IMR-90 (cell line): ENCODE measurements around the gene ST3GAL4. TPM values are rescaled to one million over a fixed set of nuclear protein-coding genes. Genes with fewer than 3 reads are reported as not detected.

ENCODE experiments used
- ATAC-seq: fragments of 200-7000 bp; cut with Tn5 transposase; 2 replicates; pipeline ENCODE4 v1.9.1; 2020; ENCODE audit warnings: low read depth, mild to moderate bottlenecking, moderate library complexity
- BruUV-seq: library from RNA; stranded (reverse); fragments of 400-500 nt; replicated peaks from 2 replicates; lab custom pipeline; 2021; lab: Mats Ljungman, UMichigan
- CTCF ChIA-PET: fragments of 300-600 bp; formaldehyde crosslinking; extraction: SDS; loops from one replicate; lab custom pipeline; 2021; ENCODE audit warnings: antibody characterized with exemption; lab: Yijun Ruan, JAX
- POLR2A ChIA-PET: fragments of 300-600 bp; sonication (Branson Sonifier 250); formaldehyde crosslinking; loops from one replicate; lab custom pipeline; 2022; ENCODE audit warnings: antibody characterized with exemption; ENCODE audit not compliant: unreplicated experiment; lab: Charles Lee
- DNase-seq: peaks from one replicate; pipeline ENCODE4 v3.0.0; 2013
- H2AFZ ChIP-seq: replicated peaks from 2 replicates; pipeline ENCODE3; 2013; ENCODE audit warnings: low read length, mild to moderate bottlenecking; ENCODE audit not compliant: poor library complexity
- H2AK5ac ChIP-seq: 2 replicates; pipeline ENCODE4 v1.6.1; 2013; ENCODE audit warnings: low read depth, low read length, inconsistent platforms
- H2AK9ac ChIP-seq: replicated peaks from 2 replicates; pipeline ENCODE3; 2013; ENCODE audit warnings: mild to moderate bottlenecking, low read depth, low read length, moderate library complexity; ENCODE audit not compliant: poor library complexity
- H2BK120ac ChIP-seq: 2 replicates; pipeline ENCODE4 v1.6.1; 2013; ENCODE audit warnings: low read depth, low read length, inconsistent platforms
- H2BK15ac ChIP-seq: 3 replicates; pipeline ENCODE4 v1.6.1; 2013; ENCODE audit warnings: low read depth, low read length, inconsistent platforms
- H2BK20ac ChIP-seq: 2 replicates; pipeline ENCODE4 v1.6.1; 2013; ENCODE audit warnings: low read depth, mild to moderate bottlenecking, inconsistent platforms, low read length, moderate library complexity
- H2BK5ac ChIP-seq: 2 replicates; pipeline ENCODE4 v1.6.1; 2013; ENCODE audit warnings: mild to moderate bottlenecking, low read depth, low read length, inconsistent platforms; ENCODE audit not compliant: poor library complexity, severe bottlenecking
- H3K14ac ChIP-seq: replicated peaks from 2 replicates; pipeline ENCODE4 v1.6.1; 2013; ENCODE audit warnings: low read depth, low read length, inconsistent platforms
- H3K18ac ChIP-seq: 2 replicates; pipeline ENCODE4 v1.6.1; 2013; ENCODE audit warnings: low read depth, low read length, control low read depth
- H3K23ac ChIP-seq: 2 replicates; pipeline ENCODE4 v1.6.1; 2013; ENCODE audit warnings: low read depth, low read length, inconsistent platforms
- H3K27ac ChIP-seq: 2 replicates; pipeline ENCODE4 v1.5.1; 2013; ENCODE audit warnings: mild to moderate bottlenecking, control low read depth, low read length; ENCODE audit not compliant: insufficient read depth
- H3K27me3 ChIP-seq: 2 replicates; pipeline ENCODE4 v1.6.1; 2013; ENCODE audit warnings: low read length; ENCODE audit not compliant: control insufficient read depth, insufficient read depth
- H3K36me3 ChIP-seq: 2 replicates; pipeline ENCODE4 v1.6.1; 2013; ENCODE audit warnings: low read length, mixed read lengths; ENCODE audit not compliant: control insufficient read depth, insufficient read depth
- H3K4ac ChIP-seq: 2 replicates; pipeline ENCODE4 v1.6.1; 2013; ENCODE audit warnings: low read depth, low read length, inconsistent platforms
- H3K4me1 ChIP-seq: 2 replicates; pipeline ENCODE4 v1.6.1; 2013; ENCODE audit warnings: low read length, mixed read lengths; ENCODE audit not compliant: control insufficient read depth, insufficient read depth
- H3K4me2 ChIP-seq: 2 replicates; pipeline ENCODE4 v1.6.1; 2013; ENCODE audit warnings: low read depth, mild to moderate bottlenecking, control low read depth, low read length, moderate library complexity
- H3K4me3 ChIP-seq: 2 replicates; pipeline ENCODE4 v1.5.1; 2013; ENCODE audit warnings: low read depth, mild to moderate bottlenecking, control low read depth, low read length, moderate library complexity; ENCODE audit not compliant: insufficient read depth
- H3K56ac ChIP-seq: 2 replicates; pipeline ENCODE4 v1.6.1; 2013; ENCODE audit warnings: low read length, inconsistent platforms; ENCODE audit not compliant: insufficient read depth; ENCODE audit errors: extremely low read depth
- H3K79me1 ChIP-seq, 2 experiments: 2 replicates each; pipeline ENCODE4 v1.6.1; 2013; ENCODE audit warnings: low read length in 2 of 2, inconsistent platforms in 1 of 2, low read depth in 1 of 2
- H3K9ac ChIP-seq: 2 replicates; pipeline ENCODE4 v1.6.1; 2013; ENCODE audit warnings: low read depth, low read length, control low read depth
- H3K9me1 ChIP-seq: 2 replicates; pipeline ENCODE4 v1.6.1; 2013; ENCODE audit warnings: low read length, inconsistent platforms; ENCODE audit not compliant: insufficient read depth
- H3K9me3 ChIP-seq: 2 replicates; pipeline ENCODE4 v1.6.1; 2013; ENCODE audit warnings: low read length; ENCODE audit not compliant: control insufficient read depth, insufficient read depth
- H4K20me1 ChIP-seq: 2 replicates; pipeline ENCODE4 v1.6.1; 2013; ENCODE audit warnings: low read length, inconsistent platforms; ENCODE audit not compliant: insufficient read depth
- H4K5ac ChIP-seq: 2 replicates; pipeline ENCODE4 v1.6.1; 2013; ENCODE audit warnings: mild to moderate bottlenecking, low read depth, low read length, control low read depth
- H4K8ac ChIP-seq, 2 experiments: 2 replicates each; pipeline ENCODE4 v1.6.1; 2013; ENCODE audit warnings: low read depth in 2 of 2, low read length in 2 of 2, control low read depth in 1 of 2, inconsistent platforms in 1 of 2
- H4K91ac ChIP-seq: 2 replicates; pipeline ENCODE4 v1.6.1; 2013; ENCODE audit warnings: low read depth, low read length, inconsistent platforms; ENCODE audit not compliant: insufficient read depth
- BHLHE40 ChIP-seq: fragments of 150-350 bp; IDR thresholded peaks from 2 replicates; pipeline ENCODE4 v1.6.1; 2016; ENCODE audit warnings: mild to moderate bottlenecking, low read depth, low read length
- CEBPB ChIP-seq: IDR thresholded peaks from 2 replicates; pipeline ENCODE4 v1.6.1; 2012; ENCODE audit warnings: low read depth, low read length, improper control_type of control experiment
- CHD1 ChIP-seq: IDR thresholded peaks from 2 replicates; pipeline ENCODE4 v1.6.1; 2012; ENCODE audit warnings: low read depth, low read length, improper control_type of control experiment
- FOS ChIP-seq: fragments of 150-350 bp; IDR thresholded peaks from 2 replicates; pipeline ENCODE4 v1.6.1; 2016; ENCODE audit warnings: low read depth, low read length
- MAZ ChIP-seq: IDR thresholded peaks from 2 replicates; pipeline ENCODE4 v1.6.1; 2012; ENCODE audit warnings: low read depth, mild to moderate bottlenecking, low read length, improper control_type of control experiment, moderate library complexity, borderline replicate concordance
- MXI1 ChIP-seq: IDR thresholded peaks from 2 replicates; pipeline ENCODE4 v1.6.1; 2012; ENCODE audit warnings: low read depth, mild to moderate bottlenecking, low read length, moderate library complexity, borderline replicate concordance
- NFE2L2 ChIP-seq: fragments of 150-350 bp; IDR thresholded peaks from 2 replicates; pipeline ENCODE4 v1.6.1; 2016; ENCODE audit warnings: low read depth, mild to moderate bottlenecking, low read length
- POLR2A ChIP-seq: IDR thresholded peaks from 2 replicates; pipeline ENCODE4 v1.6.1; 2012; ENCODE audit warnings: mild to moderate bottlenecking, low read depth, low read length
- RAD21 ChIP-seq: IDR thresholded peaks from 2 replicates; pipeline ENCODE4 v1.6.1; 2012; ENCODE audit warnings: low read length, improper control_type of control experiment
- RCOR1 ChIP-seq: IDR thresholded peaks from 2 replicates; pipeline ENCODE4 v1.6.1; 2012; ENCODE audit warnings: mild to moderate bottlenecking, low read length, improper control_type of control experiment; ENCODE audit not compliant: insufficient replicate concordance
- RFX5 ChIP-seq: IDR thresholded peaks from 2 replicates; pipeline ENCODE4 v1.8.0; 2012; ENCODE audit warnings: low read depth, mild to moderate bottlenecking, low read length, moderate library complexity
- SMC3 ChIP-seq: fragments of 150-350 bp; IDR thresholded peaks from 2 replicates; pipeline ENCODE4 v1.6.1; 2016; ENCODE audit warnings: low read depth, mild to moderate bottlenecking, antibody characterized with exemption, low read length, moderate library complexity
- WGBS, 2 experiments: methylation state at CpG; one replicate each; pipeline versions ENCODE4 v1.1.5 to v1.1.7; 2013; ENCODE audit warnings: missing lambda C conversion rate in 2 of 2; ENCODE audit not compliant: insufficient read length in 1 of 2; ENCODE audit errors: extremely low coverage in 2 of 2; 5-methylcytosine and 5-hydroxymethylcytosine counted together
- dilution Hi-C: fragments of 300-500 bp; cut with HindIII; formaldehyde crosslinking; loops from one replicate; pipeline ENCODE4 v1.14.3; 2018; ENCODE audit warnings: low sequenced_read_pairs; ENCODE audit not compliant: unreplicated experiment
- in situ Hi-C: fragments of 300-500 bp; cut with MboI; formaldehyde crosslinking; loops from 3 replicates; pipeline ENCODE4 v1.14.3; 2019; ENCODE audit warnings: low sequenced_read_pairs, inconsistent platforms, mixed read lengths
- intact Hi-C: fragments of 100-400 bp; cut with micrococcal nuclease; formaldehyde crosslinking; loops from 2 replicates; pipeline ENCODE4 v1.10.0; 2022
- polyA plus RNA-seq, 3 experiments: library from polyadenylated mRNA; depleted of rRNA; stranded (reverse); fragments of >200 nt; gene quantifications; 2 replicates each; pipeline ENCODE4 v1.2.3, GENCODE V29; 2012; ENCODE audit warnings: low replicate concordance in 1 of 3
- total RNA-seq: library from RNA; depleted of rRNA; stranded (reverse); fragments of >200 nt; gene quantifications from 2 replicates; pipeline ENCODE4 v1.2.3, GENCODE V29; 2012
- TF ChIP-seq, protein P1 (sequence below): fragments of 150-350 bp; IDR thresholded peaks from 2 replicates; pipeline ENCODE4 v1.6.1; 2017; ENCODE audit warnings: mild to moderate bottlenecking, antibody characterized with exemption, low read length, low read depth
- TF ChIP-seq, protein P2 (sequence below): conservative IDR thresholded peaks from 2 replicates; pipeline ENCODE4 v1.5.1; 2012; ENCODE audit warnings: mild to moderate bottlenecking, low read depth, low read length, improper control_type of control experiment

Gene ST3GAL4
- total and polyA plus RNA-seq, 2 of the 4 experiments (the other 2 are of a cell fraction), result 17.0 to 19.7 TPM

DNA sequence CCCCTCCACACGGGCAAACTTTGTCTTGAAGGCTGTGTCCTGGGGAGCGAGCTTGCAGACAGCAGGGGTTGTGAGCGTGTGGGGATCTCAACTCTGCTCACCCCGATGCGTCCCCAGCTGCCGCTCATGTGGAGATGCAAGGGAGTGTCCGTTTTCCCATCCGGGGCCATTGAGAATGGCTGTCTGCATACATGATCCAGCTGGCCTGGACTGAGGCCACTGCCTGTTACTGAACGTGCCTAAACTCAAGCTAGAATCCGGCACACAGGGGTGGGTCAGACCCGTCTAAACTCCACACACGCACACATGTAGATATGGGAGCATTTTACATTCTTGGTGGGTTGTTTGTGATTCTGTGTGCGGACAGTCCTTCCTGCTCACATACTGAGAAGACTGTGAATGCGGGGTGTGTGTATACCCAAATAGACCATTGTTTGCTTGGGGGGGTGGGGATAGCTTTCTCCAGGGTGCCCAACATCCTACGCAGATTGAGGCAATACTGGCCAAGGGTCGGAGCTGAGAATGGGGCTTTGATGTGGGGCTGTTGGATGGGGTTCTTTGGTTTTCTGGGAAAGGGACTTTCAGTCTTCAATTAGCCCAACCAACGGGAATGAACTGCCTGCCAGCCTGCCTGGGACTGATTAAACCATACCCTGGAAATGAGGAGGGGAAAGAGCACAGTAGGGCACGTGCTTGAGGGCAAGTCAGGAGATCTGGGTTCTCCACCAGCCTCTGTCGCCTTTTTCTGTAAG is 60.4 kb downstream of the ST3GAL4 start:
- peak overlapping the region; percentile 55; the same call in 1 of the 2 replicates for H3K56ac ChIP-seq
- peak overlapping the region; percentile 44; the same call in 1 of the 2 replicates for H2BK120ac ChIP-seq
- ATAC-seq, result 0 out of 2 replicates have a peak, but pooled peaks have one; percentile 3
- no peak for TF ChIP-seq RFX5
- no peak for TF ChIP-seq CHD1
- no peak for TF ChIP-seq RAD21
- TF ChIP-seq MAZ, result no peak
- TF ChIP-seq BHLHE40, result no peak
- TF ChIP-seq POLR2A, result no peak
- TF ChIP-seq NFE2L2, result no peak
- TF ChIP-seq, protein P1, sequence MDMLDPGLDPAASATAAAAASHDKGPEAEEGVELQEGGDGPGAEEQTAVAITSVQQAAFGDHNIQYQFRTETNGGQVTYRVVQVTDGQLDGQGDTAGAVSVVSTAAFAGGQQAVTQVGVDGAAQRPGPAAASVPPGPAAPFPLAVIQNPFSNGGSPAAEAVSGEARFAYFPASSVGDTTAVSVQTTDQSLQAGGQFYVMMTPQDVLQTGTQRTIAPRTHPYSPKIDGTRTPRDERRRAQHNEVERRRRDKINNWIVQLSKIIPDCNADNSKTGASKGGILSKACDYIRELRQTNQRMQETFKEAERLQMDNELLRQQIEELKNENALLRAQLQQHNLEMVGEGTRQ, result no peak
- no peak for TF ChIP-seq CEBPB
- no peak for TF ChIP-seq FOS
- TF ChIP-seq MXI1, result no peak
- TF ChIP-seq, protein P2, sequence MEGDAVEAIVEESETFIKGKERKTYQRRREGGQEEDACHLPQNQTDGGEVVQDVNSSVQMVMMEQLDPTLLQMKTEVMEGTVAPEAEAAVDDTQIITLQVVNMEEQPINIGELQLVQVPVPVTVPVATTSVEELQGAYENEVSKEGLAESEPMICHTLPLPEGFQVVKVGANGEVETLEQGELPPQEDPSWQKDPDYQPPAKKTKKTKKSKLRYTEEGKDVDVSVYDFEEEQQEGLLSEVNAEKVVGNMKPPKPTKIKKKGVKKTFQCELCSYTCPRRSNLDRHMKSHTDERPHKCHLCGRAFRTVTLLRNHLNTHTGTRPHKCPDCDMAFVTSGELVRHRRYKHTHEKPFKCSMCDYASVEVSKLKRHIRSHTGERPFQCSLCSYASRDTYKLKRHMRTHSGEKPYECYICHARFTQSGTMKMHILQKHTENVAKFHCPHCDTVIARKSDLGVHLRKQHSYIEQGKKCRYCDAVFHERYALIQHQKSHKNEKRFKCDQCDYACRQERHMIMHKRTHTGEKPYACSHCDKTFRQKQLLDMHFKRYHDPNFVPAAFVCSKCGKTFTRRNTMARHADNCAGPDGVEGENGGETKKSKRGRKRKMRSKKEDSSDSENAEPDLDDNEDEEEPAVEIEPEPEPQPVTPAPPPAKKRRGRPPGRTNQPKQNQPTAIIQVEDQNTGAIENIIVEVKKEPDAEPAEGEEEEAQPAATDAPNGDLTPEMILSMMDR, result no peak
- no peak for TF ChIP-seq SMC3
- TF ChIP-seq RCOR1, result no peak
- H3K4ac ChIP-seq, result peak overlapping the region; percentile 82
- no peak overlapping the region for H3K4me3 ChIP-seq
- peaks cover 0 to 5% of the 10 kb centered on the region in 2 experiments; a peak in 1 of 4 replicates for H3K79me1 ChIP-seq
- no peak overlapping the region; the same call in 1 of the 2 replicates for H3K4me2 ChIP-seq
- dilution Hi-C loops (no loop called here), intact Hi-C loops (no loop called here), in situ Hi-C loops (loop anchor here (10.0 kb wide), 1 partner anchor 101 kb away; no protein-coding TSS in a partner anchor)
- H3K27ac ChIP-seq, result peak overlapping the region; percentile 64; the same call in 1 of the 2 replicates
- no peaks in the 10 kb centered on the region for H3K27me3 ChIP-seq
- POLR2A ChIA-PET, result no interaction called here
- no peaks in the 10 kb centered on the region; the same call in 1 of the 2 replicates for H4K20me1 ChIP-seq
- H3K4me1 ChIP-seq, result peaks cover 27% of the 10 kb centered on the region
- H2AK5ac ChIP-seq, result peak overlapping the region; percentile 61
- CTCF ChIA-PET, result no interaction called here
- H4K8ac ChIP-seq, result peak overlapping the region; percentile 95 to 97
- H3K9ac ChIP-seq, result peak overlapping the region; percentile 64
- H4K5ac ChIP-seq, result peak overlapping the region; percentile 83
- H3K9me1 ChIP-seq, result peaks cover 18% of the 10 kb centered on the region
- H2BK15ac ChIP-seq, result peak overlapping the region; percentile 78; the same call in 1 of the 3 replicates
- H2BK5ac ChIP-seq, result no peak overlapping the region
- H3K36me3 ChIP-seq, result peaks cover 8% of the 10 kb centered on the region; the same call in 1 of the 2 replicates
- no peak overlapping the region for H2BK20ac ChIP-seq
- H3K23ac ChIP-seq, result peak overlapping the region; percentile 84
- WGBS, 2 experiments, result 55% methylated on average over 4 of the region's 19 CpGs; no CpG with 5 or more reads in 1 of the 2 experiments
- H4K91ac ChIP-seq, result peak overlapping the region; percentile 67
- BruUV-seq, result no TSS peak
- no peak for DNase-seq
- peak overlapping the region; percentile 50; the same call in 1 of the 2 replicates for H3K18ac ChIP-seq
- no peaks in the 10 kb centered on the region for H3K9me3 ChIP-seq
- H2AK9ac ChIP-seq, result peak overlapping the region; percentile 39
- H3K14ac ChIP-seq, result peak overlapping the region; percentile 73
- peak overlapping the region; percentile 92 for H2AFZ ChIP-seq
